ENCODE results near the gene TNNC1.

TNNC1 gene

GRCh38 chr3:52483081-52483480 is 29.2 kb upstream of the TNNC1 start:
- H3K4me3 ChIP-seq (ENCODE audit: low read depth, low read length) = no peak overlapping the region
- no peak for DNase-seq (ENCODE audit: low read depth)
- no peak for TF ChIP-seq CTCF (IDR thresholded peaks at IDR 0.05; ENCODE audit: insufficient read depth, low read depth, low read length, missing control alignments)

GRCh38 chr3:52481819-52482521 is 28.1 kb upstream of the TNNC1 start:
- DNase-seq (ENCODE audit: low read depth) = no peak
- H3K4me3 ChIP-seq (ENCODE audit: low read depth, low read length) = no peak overlapping the region
- peak; percentile 38 for TF ChIP-seq CTCF (IDR thresholded peaks at IDR 0.05; ENCODE audit: insufficient read depth, low read depth, low read length, missing control alignments)

GRCh38 chr3:52480768-52481715 is 27.2 kb upstream of the TNNC1 start:
- TF ChIP-seq CTCF (IDR thresholded peaks at IDR 0.05; ENCODE audit: insufficient read depth, low read depth, low read length, missing control alignments) = no peak
- no peak for DNase-seq (ENCODE audit: low read depth)
- no peak overlapping the region for H3K4me3 ChIP-seq (ENCODE audit: low read depth, low read length)

- no peak for TF ChIP-seq CTCF (IDR thresholded peaks at IDR 0.05; ENCODE audit: insufficient read depth, low read depth, low read length, missing control alignments)
- no peak overlapping the region for H3K4me3 ChIP-seq (ENCODE audit: low read depth, low read length)
- no peak for DNase-seq (ENCODE audit: low read depth)
These were observed 26.2 kb upstream of the TNNC1 start for GRCh38 chr3:52479877-52480575.

- no peak overlapping the region for H3K4me3 ChIP-seq (ENCODE audit: low read depth, low read length)
- no peak for DNase-seq (ENCODE audit: low read depth)
- TF ChIP-seq CTCF (IDR thresholded peaks at IDR 0.05; ENCODE audit: insufficient read depth, low read depth, low read length, missing control alignments) = no peak
These were observed 25.4 kb upstream of the TNNC1 start for GRCh38 chr3:52479037-52479876.

GRCh38 chr3:52477796-52478095 is 23.9 kb upstream of the TNNC1 start:
- H3K4me3 ChIP-seq (ENCODE audit: low read depth, low read length) = no peak overlapping the region
- no peak for DNase-seq (ENCODE audit: low read depth)
- no peak for TF ChIP-seq CTCF (IDR thresholded peaks at IDR 0.05; ENCODE audit: insufficient read depth, low read depth, low read length, missing control alignments)
